ENCODE results near the gene LRFN2.

Gene LRFN2

DNA sequence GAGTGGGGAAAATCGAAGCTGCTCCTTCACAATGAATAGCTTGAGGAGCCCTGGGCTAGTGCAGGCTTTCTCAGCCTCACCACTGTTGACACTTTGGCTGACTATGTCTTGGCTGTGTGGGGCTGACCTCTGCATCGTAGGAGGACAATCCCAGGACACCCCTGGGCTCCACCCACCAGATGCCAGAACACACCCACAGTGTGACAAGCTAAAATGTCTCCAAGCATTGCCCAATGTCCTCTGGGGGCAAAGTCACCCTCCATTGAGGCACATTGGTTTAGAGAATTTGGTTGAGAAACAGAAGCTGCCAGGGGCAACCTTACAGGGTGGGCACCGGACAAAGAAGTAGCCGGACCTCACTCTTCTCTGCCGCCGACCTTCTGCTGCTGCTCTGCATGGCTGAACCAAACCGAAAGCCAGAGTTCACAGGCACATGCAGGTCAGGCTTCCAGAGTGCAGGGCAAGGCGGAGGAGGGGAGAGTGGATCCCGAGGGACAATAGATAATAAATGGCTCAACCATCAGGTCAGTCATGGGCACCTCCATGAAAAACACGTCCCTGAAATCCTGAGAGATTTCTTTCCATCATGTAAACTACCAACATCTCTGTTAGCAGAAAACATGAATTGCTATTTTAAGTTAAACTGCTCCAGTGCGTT lies 189.0 kb downstream of the LRFN2 start:
- Histone ChIP-seq H3K36me3 (ENCODE audit: control insufficient read depth, insufficient read depth, low read length) (no peaks in the 10 kb centered on the region), H3K4me3 (ENCODE audit: low read length) (no peak overlapping the region), H3K9me3 (ENCODE audit: control insufficient read depth, low read length) (no peaks in the 10 kb centered on the region), H3K27me3 (ENCODE audit: control insufficient read depth, insufficient read depth, low read length) (no peaks in the 10 kb centered on the region), H3K4me1 (ENCODE audit: control insufficient read depth, insufficient read depth, low read length) (peaks cover 36% of the 10 kb centered on the region), H3K9ac (ENCODE audit: low read length) (no peak overlapping the region)

DNA sequence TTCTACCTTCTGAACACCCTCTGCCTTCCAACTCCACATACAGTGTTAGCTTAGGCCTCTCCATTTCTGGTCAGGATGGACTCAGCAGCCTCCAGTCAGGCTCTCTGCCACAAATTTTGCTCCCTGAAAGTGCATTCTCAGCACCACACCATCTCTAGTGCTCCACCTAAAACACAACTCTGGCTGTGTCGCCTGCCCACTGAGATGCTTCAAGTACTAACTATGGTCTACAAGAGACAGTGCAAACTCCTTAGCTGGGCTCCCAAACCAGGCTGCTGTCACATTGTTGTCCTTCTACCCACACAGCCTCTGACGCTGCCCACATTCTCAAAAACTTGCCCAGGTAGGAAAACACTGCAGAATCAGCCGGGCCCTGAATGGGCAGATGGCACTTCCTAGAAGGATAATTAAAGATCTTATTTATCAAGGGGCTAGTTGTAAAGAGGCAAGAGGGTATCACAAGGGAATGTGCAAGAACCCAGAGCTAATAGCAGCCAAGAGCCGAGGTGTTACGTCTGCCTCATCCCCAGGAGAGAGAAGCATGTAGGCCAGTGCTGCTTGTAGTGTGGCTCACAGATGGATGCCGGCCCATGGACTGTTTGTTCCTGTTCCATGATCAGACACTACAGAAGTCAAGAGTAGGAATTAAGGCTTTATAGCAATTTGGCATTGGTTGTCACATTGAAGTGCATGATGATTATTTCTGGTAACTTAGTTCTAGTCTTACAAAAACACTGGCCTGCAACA lies 189.7 kb downstream of the LRFN2 start:
- H3K4me1 ChIP-seq (ENCODE audit: control insufficient read depth, insufficient read depth, low read length), result peaks cover 36% of the 10 kb centered on the region
- no peak overlapping the region for H3K4me3 ChIP-seq (ENCODE audit: low read length)
- no peaks in the 10 kb centered on the region for H3K27me3 ChIP-seq (ENCODE audit: control insufficient read depth, insufficient read depth, low read length)

DNA sequence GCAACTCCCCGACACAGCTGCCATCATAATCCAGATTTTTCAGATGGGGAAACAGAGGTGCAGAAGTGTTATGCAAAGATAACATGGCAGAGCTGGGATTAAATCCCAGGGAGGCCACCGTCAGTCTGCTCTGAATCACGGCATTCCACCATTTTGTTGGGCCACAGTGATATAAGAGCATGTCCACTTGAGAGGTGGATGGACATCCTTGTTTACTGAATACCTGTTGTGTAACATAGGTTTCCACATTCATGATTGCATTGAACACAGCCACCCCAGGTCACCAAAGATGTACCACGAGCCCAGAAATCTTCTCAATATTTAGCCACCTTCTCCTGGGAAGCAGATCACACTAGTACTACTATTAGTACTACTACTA lies 191.5 kb downstream of the LRFN2 start:
- H3K36me3 ChIP-seq (ENCODE audit: control insufficient read depth, insufficient read depth, low read length), result no peaks in the 10 kb centered on the region
- no peak overlapping the region for H3K9ac ChIP-seq (ENCODE audit: low read length)
- no peak overlapping the region for H3K4me3 ChIP-seq (ENCODE audit: low read length)
- H3K9me3 ChIP-seq (ENCODE audit: control insufficient read depth, low read length), result no peaks in the 10 kb centered on the region
- H3K4me1 ChIP-seq (ENCODE audit: control insufficient read depth, insufficient read depth, low read length), result peaks cover 36% of the 10 kb centered on the region
- peaks cover 5% of the 10 kb centered on the region for H3K27me3 ChIP-seq (ENCODE audit: control insufficient read depth, insufficient read depth, low read length)

More for the DNA sequence above, 189.7 kb downstream of the LRFN2 start:
- H3K9ac ChIP-seq (ENCODE audit: low read length), result no peak overlapping the region
- no peaks in the 10 kb centered on the region for H3K36me3 ChIP-seq (ENCODE audit: control insufficient read depth, insufficient read depth, low read length)
- no peaks in the 10 kb centered on the region for H3K9me3 ChIP-seq (ENCODE audit: control insufficient read depth, low read length)

DNA sequence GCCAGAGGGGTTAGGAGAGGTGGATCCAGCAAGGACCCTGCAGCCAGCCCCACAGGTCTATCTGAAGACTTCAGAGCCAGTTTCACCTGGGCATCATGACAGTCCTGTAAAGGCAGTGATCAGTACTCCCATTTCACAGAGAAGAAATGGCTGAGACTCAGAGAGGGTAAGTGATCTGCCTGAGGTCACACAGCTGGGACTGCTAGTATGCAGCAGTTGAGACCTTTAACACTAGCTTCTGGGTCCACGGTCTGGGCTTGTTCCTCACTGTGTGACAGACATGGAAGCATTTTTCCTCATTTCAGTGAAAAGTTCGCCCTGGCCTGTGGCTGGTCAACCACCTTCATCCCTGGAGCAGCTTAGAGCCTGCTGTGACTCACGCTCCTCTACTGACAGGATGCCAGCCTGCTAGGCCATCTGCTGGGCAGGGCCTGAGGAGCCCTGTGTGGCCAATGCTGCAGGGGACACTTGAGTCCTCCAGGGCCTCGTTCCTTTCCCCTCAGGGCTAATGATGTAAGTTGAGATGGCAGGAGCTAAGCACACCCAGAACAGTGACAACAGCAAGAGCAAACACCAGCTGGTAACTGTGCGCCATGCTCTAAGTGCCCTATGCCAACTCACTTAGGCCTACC lies 192.0 kb downstream of the LRFN2 start:
- H3K9ac ChIP-seq (ENCODE audit: low read length), result no peak overlapping the region
- no peaks in the 10 kb centered on the region for H3K36me3 ChIP-seq (ENCODE audit: control insufficient read depth, insufficient read depth, low read length)
- H3K4me3 ChIP-seq (ENCODE audit: low read length), result no peak overlapping the region
- peaks cover 10% of the 10 kb centered on the region for H3K27me3 ChIP-seq (ENCODE audit: control insufficient read depth, insufficient read depth, low read length)
- H3K9me3 ChIP-seq (ENCODE audit: control insufficient read depth, low read length), result no peaks in the 10 kb centered on the region
- peaks cover 36% of the 10 kb centered on the region for H3K4me1 ChIP-seq (ENCODE audit: control insufficient read depth, insufficient read depth, low read length)

DNA sequence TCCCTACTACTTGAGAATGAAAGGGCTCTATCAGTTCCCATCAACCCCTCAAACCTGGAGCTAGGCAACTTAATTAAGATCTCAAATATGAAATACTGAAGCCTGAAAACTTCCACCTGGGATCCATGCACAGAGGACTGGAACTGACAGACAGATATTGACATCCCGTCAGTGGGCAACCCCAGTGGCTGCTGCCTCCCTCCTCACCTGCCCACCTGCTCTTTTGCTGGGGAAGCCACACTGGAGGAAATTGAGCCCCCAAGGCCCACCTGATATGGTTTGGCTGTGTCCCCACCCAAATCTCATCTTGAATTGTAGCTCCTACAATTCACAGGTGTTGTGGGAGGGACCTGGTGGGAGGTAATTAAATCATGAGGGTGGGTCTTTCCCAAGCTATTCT lies 192.8 kb downstream of the LRFN2 start:
- Histone ChIP-seq H3K9ac (ENCODE audit: low read length) (no peak overlapping the region), H3K9me3 (ENCODE audit: control insufficient read depth, low read length) (no peaks in the 10 kb centered on the region), H3K36me3 (ENCODE audit: control insufficient read depth, insufficient read depth, low read length) (no peaks in the 10 kb centered on the region), H3K27me3 (ENCODE audit: control insufficient read depth, insufficient read depth, low read length) (peaks cover 14% of the 10 kb centered on the region), H3K4me1 (ENCODE audit: control insufficient read depth, insufficient read depth, low read length) (peaks cover 30% of the 10 kb centered on the region), H3K4me3 (ENCODE audit: low read length) (no peak overlapping the region)

DNA sequence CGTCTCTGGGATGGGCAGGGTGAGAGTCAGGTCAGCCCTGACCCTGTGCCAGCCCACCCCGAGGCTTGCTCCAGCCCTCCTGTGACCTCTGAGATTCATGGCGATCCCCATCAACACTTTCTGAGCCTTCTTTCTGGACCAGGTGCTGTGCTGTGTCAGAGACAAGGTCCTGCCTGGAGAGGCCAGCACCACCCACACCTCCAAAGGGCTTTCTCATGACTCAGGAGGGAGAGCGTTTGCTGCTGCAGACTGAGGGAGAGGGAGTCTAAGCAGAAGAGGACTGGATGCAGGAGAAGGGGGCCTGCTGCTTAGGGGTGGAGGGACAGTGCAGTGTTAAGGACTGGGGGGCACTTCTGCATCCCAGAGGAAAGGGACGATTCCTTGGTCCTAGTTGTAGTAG lies 193.5 kb downstream of the LRFN2 start:
- H3K36me3 ChIP-seq (ENCODE audit: control insufficient read depth, insufficient read depth, low read length), result no peaks in the 10 kb centered on the region
- H3K4me1 ChIP-seq (ENCODE audit: control insufficient read depth, insufficient read depth, low read length), result peaks cover 30% of the 10 kb centered on the region
- no peak overlapping the region for H3K4me3 ChIP-seq (ENCODE audit: low read length)
- no peaks in the 10 kb centered on the region for H3K9me3 ChIP-seq (ENCODE audit: control insufficient read depth, low read length)
- peaks cover 14% of the 10 kb centered on the region for H3K27me3 ChIP-seq (ENCODE audit: control insufficient read depth, insufficient read depth, low read length)
- H3K9ac ChIP-seq (ENCODE audit: low read length), result no peak overlapping the region

- no peak overlapping the region for H3K9ac ChIP-seq (ENCODE audit: low read length)
- H3K4me1 ChIP-seq (ENCODE audit: control insufficient read depth, insufficient read depth, low read length), result peaks cover 24% of the 10 kb centered on the region
- no peaks in the 10 kb centered on the region for H3K36me3 ChIP-seq (ENCODE audit: control insufficient read depth, insufficient read depth, low read length)
- H3K27me3 ChIP-seq (ENCODE audit: control insufficient read depth, insufficient read depth, low read length), result peaks cover 14% of the 10 kb centered on the region
- H3K4me3 ChIP-seq (ENCODE audit: low read length), result no peak overlapping the region
- H3K9me3 ChIP-seq (ENCODE audit: control insufficient read depth, low read length), result no peaks in the 10 kb centered on the region
Observed at GRCh38 chr6:40392589-40392988, 194.6 kb downstream of the LRFN2 start.

- no peaks in the 10 kb centered on the region for H3K9me3 ChIP-seq (ENCODE audit: control insufficient read depth, low read length)
- H3K27me3 ChIP-seq (ENCODE audit: control insufficient read depth, insufficient read depth, low read length), result peaks cover 14% of the 10 kb centered on the region
- H3K36me3 ChIP-seq (ENCODE audit: control insufficient read depth, insufficient read depth, low read length), result no peaks in the 10 kb centered on the region
- H3K4me1 ChIP-seq (ENCODE audit: control insufficient read depth, insufficient read depth, low read length), result peaks cover 19% of the 10 kb centered on the region
- no peak overlapping the region for H3K4me3 ChIP-seq (ENCODE audit: low read length)
- H3K9ac ChIP-seq (ENCODE audit: low read length), result no peak overlapping the region
Observed at GRCh38 chr6:40391851-40392517, 195.2 kb downstream of the LRFN2 start.

DNA sequence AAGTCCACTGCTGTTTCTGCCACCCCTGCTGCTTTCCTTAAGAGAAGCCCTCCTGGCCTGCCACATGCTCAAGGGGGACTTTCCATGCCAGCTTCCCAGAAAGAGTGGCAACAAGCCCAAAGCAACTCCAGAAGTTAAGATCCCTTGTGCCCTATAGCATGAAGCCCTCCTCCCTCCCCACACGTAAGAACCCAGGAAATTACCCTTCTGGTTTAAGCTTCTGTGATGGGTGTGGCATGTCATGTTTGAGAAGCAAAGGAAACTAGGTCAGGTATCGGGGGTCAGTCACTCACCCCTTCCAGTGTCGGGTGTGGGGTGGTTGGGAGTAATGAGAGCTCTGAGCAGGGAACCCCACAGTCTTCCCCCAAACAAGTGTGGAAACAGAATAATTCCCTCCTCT lies 196.1 kb downstream of the LRFN2 start:
- Histone ChIP-seq H3K4me3 (ENCODE audit: low read length) (no peak overlapping the region), H3K27me3 (ENCODE audit: control insufficient read depth, insufficient read depth, low read length) (peaks cover 14% of the 10 kb centered on the region), H3K4me1 (ENCODE audit: control insufficient read depth, insufficient read depth, low read length) (peaks cover 12% of the 10 kb centered on the region), H3K9ac (ENCODE audit: low read length) (no peak overlapping the region), H3K36me3 (ENCODE audit: control insufficient read depth, insufficient read depth, low read length) (no peaks in the 10 kb centered on the region), H3K9me3 (ENCODE audit: control insufficient read depth, low read length) (no peaks in the 10 kb centered on the region)

DNA sequence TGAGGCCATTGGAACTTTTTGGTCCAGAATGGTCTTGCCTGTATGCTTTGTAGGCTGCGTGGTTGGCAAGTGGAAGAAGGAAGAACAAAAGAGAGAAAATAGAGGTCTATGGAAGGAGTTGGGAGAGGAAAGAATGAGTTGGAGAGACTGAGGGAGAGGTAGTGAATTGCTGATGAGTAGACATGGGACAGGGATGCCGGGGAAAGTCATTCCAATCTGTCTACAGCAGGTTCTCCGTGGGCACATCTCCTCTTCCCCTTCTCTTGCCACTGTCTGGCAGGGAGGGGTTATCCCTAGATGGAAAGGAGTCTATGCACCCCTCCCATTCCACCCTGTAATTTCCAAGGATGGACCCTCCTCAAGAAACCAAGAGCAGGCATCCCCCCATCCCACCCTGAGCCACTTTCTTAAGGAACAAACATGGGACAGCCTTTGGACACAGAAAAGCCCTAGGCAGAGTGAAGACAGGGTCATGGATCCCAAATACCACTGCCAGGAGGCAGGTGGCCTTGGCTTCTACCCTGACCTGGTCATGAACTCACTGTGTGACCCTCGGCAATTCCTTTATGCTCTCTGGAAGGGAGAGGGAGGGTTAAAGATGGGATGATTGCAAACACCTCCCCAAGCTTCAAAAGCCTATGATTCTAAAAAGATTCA lies 196.9 kb downstream of the LRFN2 start:
- Histone ChIP-seq H3K9ac (ENCODE audit: low read length) (no peak overlapping the region), H3K9me3 (ENCODE audit: control insufficient read depth, low read length) (no peaks in the 10 kb centered on the region), H3K36me3 (ENCODE audit: control insufficient read depth, insufficient read depth, low read length) (no peaks in the 10 kb centered on the region), H3K4me1 (ENCODE audit: control insufficient read depth, insufficient read depth, low read length) (peaks cover 5% of the 10 kb centered on the region), H3K27me3 (ENCODE audit: control insufficient read depth, insufficient read depth, low read length) (peaks cover 14% of the 10 kb centered on the region), H3K4me3 (ENCODE audit: low read length) (no peak overlapping the region)

GRCh38 chr6:40389254-40389653 lies 197.9 kb downstream of the LRFN2 start:
- Histone ChIP-seq H3K4me3 (ENCODE audit: low read length) (no peak overlapping the region), H3K9ac (ENCODE audit: low read length) (no peak overlapping the region), H3K9me3 (ENCODE audit: control insufficient read depth, low read length) (no peaks in the 10 kb centered on the region), H3K36me3 (ENCODE audit: control insufficient read depth, insufficient read depth, low read length) (no peaks in the 10 kb centered on the region), H3K4me1 (ENCODE audit: control insufficient read depth, insufficient read depth, low read length) (no peaks in the 10 kb centered on the region), H3K27me3 (ENCODE audit: control insufficient read depth, insufficient read depth, low read length) (peaks cover 14% of the 10 kb centered on the region)
